Measurements from ENCODE around the gene FLVCR2. TPM values are rescaled to one million over a fixed set of nuclear protein-coding genes. Genes with fewer than 3 reads are reported as not detected.

Gene FLVCR2
- total RNA-seq, 2 experiments from 2014 or later = 0.50 to 4.4 TPM

DNA sequence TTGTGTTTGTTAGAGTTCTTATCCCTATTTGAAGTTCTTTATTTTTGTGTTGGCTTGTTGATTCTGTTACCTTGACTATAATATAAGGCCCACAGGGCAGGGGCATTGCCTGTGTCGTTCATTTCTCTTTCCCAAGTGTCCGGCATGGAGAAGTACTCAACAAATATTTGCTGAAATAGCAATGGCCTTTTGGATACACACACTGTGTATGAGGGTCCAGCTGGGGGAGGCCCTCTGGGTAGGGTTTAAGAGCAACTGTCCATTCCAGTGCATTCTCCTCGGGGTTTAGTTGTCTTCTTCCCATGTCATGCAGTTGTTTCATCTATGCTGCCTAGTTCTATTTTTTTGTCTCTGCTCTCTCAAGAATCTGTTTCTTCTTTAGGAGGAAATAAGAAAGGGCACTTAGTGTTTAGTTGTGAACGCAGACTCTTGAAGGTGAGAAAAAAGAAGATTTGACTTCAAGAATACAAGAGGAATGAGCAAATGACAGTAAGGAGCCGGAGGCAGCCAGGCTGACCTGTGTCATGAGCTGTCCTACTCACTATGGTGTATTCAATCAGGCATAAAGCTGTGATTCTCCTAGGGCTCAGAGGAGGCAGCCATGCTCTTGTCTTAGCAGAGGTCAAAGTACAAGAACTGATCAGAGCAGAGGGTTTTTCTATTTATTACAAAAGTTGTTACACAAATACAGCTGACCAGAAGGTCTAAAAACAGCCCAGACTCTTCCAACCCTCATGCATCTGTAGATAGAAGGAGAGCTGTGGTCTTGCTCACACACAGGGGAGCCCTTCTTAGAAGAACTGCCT is 72.0 kb downstream of the FLVCR2 start:
- TF ChIP-seq, protein P1, sequence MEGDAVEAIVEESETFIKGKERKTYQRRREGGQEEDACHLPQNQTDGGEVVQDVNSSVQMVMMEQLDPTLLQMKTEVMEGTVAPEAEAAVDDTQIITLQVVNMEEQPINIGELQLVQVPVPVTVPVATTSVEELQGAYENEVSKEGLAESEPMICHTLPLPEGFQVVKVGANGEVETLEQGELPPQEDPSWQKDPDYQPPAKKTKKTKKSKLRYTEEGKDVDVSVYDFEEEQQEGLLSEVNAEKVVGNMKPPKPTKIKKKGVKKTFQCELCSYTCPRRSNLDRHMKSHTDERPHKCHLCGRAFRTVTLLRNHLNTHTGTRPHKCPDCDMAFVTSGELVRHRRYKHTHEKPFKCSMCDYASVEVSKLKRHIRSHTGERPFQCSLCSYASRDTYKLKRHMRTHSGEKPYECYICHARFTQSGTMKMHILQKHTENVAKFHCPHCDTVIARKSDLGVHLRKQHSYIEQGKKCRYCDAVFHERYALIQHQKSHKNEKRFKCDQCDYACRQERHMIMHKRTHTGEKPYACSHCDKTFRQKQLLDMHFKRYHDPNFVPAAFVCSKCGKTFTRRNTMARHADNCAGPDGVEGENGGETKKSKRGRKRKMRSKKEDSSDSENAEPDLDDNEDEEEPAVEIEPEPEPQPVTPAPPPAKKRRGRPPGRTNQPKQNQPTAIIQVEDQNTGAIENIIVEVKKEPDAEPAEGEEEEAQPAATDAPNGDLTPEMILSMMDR (IDR thresholded peaks at IDR 0.05) = no peak
- Mint-ChIP-seq H3K27ac (no peak overlapping the region), H3K9me3 (no peaks in the 10 kb centered on the region), H3K4me1 (ENCODE audit: low read depth) (peaks cover 2% of the 10 kb centered on the region), H3K4me3 (no peak overlapping the region), H3K27me3 (no peaks in the 10 kb centered on the region), H3K36me3 (ENCODE audit: low read depth) (peaks cover 25% of the 10 kb centered on the region)
- CTCF ChIA-PET = interaction anchor here (1.1 to 13.1 kb wide), 3 partner anchors 10 to 161 kb away, joined by 3 to 281 read pairs (median 6); partner anchors contain the start of genes ERG28, FLVCR2 and TTLL5
- ATAC-seq (no peak), DNase-seq (no peak)
- POLR2A ChIA-PET = interaction anchor here (1.6 kb wide), 1 partner anchor 71 kb away, joined by 3 read pairs; no protein-coding TSS in a partner anchor
- intact Hi-C loops (cut with micrococcal nuclease) = loop anchor here (5.0 to 10.0 kb wide), 2 partner anchors 156 to 343 kb away; no protein-coding TSS in a partner anchor

DNA sequence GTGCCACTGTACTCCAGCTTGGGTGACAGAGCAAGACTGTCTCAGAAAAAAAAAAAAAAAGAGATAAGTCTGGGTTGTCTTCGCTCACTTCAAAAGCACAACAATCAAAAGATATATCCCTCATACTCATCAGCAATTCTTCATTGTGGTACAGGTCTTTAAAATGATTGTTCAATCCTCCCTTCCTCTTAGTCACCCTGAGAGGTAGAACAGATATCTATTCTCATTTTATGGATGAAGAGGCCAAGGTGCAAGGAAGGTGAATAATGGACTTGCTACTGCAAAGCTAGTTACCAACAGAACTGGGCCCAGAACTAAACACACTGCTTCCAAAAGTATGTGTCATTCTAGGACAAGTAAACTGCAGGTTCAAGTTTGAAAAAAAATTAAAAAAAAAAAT is 75.1 kb downstream of the FLVCR2 start:
- ChIA-PET POLR2A (interaction anchor here (1.2 kb wide), 1 partner anchor 85 kb away, joined by 3 read pairs; no protein-coding TSS in a partner anchor), CTCF (interaction anchor here (0.7 to 13.1 kb wide), 47 partner anchors 8 to 1958 kb away, joined by 3 to 281 read pairs (median 4); partner anchors contain the start of gene FLVCR2)
- no peak for DNase-seq
- Mint-ChIP-seq H3K36me3 (ENCODE audit: low read depth) (peaks cover 23% of the 10 kb centered on the region), H3K4me1 (ENCODE audit: low read depth) (peaks cover 5% of the 10 kb centered on the region), H3K9me3 (no peaks in the 10 kb centered on the region), H3K27ac (no peak overlapping the region), H3K4me3 (no peak overlapping the region), H3K27me3 (no peaks in the 10 kb centered on the region)
- no peak for ATAC-seq
- intact Hi-C loops (cut with micrococcal nuclease) = loop anchor here (5.0 to 10.0 kb wide), 2 partner anchors 159 to 346 kb away; no protein-coding TSS in a partner anchor
- TF ChIP-seq, protein P1 (IDR thresholded peaks at IDR 0.05) = no peak

DNA sequence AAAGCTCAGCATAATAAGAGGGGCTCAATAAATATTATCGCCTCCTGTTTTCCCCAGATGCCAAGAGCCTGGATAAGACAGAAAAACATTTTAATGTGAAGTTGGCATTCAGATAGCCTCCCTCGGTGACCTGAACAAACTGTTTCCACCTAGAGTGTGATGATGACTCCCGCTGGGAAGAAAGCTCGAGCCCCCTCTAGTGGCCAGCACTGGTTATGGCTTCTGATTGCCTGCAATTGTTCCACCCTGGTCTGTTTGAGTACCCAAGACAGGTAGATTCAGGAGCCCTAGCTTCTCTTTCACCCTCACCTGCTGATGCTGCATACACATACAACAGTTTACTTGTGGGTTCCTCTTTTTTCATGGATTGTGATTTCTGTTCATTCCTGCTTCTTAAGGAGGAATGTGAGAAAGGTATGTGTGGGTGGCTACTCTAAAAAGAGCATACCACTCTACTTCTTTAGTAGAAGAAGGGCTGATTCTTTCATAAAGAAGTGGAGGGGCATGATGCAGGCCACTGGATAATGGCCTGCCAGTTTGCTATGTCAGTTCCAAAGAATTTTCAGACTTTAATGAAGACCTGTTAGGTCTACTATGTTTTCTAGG is 75.8 kb downstream of the FLVCR2 start:
- CTCF ChIA-PET = interaction anchor here (0.7 to 13.1 kb wide), 61 partner anchors 9 to 1957 kb away, joined by 3 to 281 read pairs (median 4); partner anchors contain the start of gene FLVCR2
- H3K36me3 Mint-ChIP-seq (ENCODE audit: low read depth) = peaks cover 22% of the 10 kb centered on the region
- DNase-seq (peak; percentile 89), ATAC-seq (peak; percentile 98)
- no peaks in the 10 kb centered on the region for H3K9me3 Mint-ChIP-seq
- POLR2A ChIA-PET = interaction anchor here (1.1 to 1.2 kb wide), 2 partner anchors 76 to 86 kb away, joined by 3 to 5 read pairs; no protein-coding TSS in a partner anchor
- no peak overlapping the region for H3K4me3 Mint-ChIP-seq
- H3K27me3 Mint-ChIP-seq = no peaks in the 10 kb centered on the region
- H3K4me1 Mint-ChIP-seq (ENCODE audit: low read depth) = peaks cover 9% of the 10 kb centered on the region
- no peak overlapping the region for H3K27ac Mint-ChIP-seq
- intact Hi-C loops (cut with micrococcal nuclease) = loop anchor here (1.0 to 10.0 kb wide), 3 partner anchors 77 to 347 kb away; no protein-coding TSS in a partner anchor
- TF ChIP-seq, protein P1 (IDR thresholded peaks at IDR 0.05) = peak; percentile 95

DNA sequence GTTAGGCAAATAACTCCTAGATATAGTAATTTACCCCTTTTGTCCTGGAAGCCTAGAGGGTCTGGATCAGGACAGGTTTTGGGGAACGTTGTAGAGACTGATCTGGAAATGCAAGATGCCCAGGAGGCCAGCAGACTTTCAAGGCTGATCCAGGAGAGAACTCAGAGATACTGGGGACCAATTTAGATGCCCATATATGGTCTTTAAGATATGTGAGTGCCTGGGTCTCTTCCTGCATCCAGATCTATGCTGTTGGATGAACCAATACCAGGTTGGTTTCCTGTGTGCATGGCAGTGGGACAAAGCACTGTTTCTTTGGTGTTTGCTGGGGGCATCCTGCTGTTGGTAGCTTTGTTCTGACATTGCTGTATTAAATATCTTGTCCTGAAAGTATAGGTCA is 76.8 kb downstream of the FLVCR2 start:
- no peaks in the 10 kb centered on the region for H3K9me3 Mint-ChIP-seq
- ChIA-PET CTCF (interaction anchor here (0.8 to 13.1 kb wide), 37 partner anchors 9 to 354 kb away, joined by 3 to 281 read pairs (median 5); partner anchors contain the start of gene FLVCR2), POLR2A (interaction anchor here (1.1 kb wide), 1 partner anchor 77 kb away, joined by 5 read pairs; no protein-coding TSS in a partner anchor)
- H3K27me3 Mint-ChIP-seq = no peaks in the 10 kb centered on the region
- intact Hi-C loops (cut with micrococcal nuclease) = loop anchor here (10.0 kb wide), 1 partner anchor 160 kb away; no protein-coding TSS in a partner anchor
- no peak overlapping the region for H3K4me3 Mint-ChIP-seq
- peaks cover 11% of the 10 kb centered on the region for H3K36me3 Mint-ChIP-seq (ENCODE audit: low read depth)
- H3K4me1 Mint-ChIP-seq (ENCODE audit: low read depth) = peaks cover 13% of the 10 kb centered on the region
- TF ChIP-seq, protein P1 (IDR thresholded peaks at IDR 0.05) = no peak
- H3K27ac Mint-ChIP-seq = no peak overlapping the region
- ATAC-seq = no peak
- no peak for DNase-seq
